HG03280 (cell line): ENCODE results near the gene PLA2G4D.
"Not testable (repeated sequence)": the region's sequence is repeated elsewhere in the genome, so short reads cannot be mapped to it uniquely, and the experiment has no call there.

Experiments used
- ATAC-seq: cut with Tn5 transposase; IDR thresholded peaks from one replicate; pipeline ENCODE4 v1.9.1; 2021; ENCODE audit warnings: mild to moderate bottlenecking, moderate library complexity; ENCODE audit not compliant: unreplicated experiment

PLA2G4D gene

DNA sequence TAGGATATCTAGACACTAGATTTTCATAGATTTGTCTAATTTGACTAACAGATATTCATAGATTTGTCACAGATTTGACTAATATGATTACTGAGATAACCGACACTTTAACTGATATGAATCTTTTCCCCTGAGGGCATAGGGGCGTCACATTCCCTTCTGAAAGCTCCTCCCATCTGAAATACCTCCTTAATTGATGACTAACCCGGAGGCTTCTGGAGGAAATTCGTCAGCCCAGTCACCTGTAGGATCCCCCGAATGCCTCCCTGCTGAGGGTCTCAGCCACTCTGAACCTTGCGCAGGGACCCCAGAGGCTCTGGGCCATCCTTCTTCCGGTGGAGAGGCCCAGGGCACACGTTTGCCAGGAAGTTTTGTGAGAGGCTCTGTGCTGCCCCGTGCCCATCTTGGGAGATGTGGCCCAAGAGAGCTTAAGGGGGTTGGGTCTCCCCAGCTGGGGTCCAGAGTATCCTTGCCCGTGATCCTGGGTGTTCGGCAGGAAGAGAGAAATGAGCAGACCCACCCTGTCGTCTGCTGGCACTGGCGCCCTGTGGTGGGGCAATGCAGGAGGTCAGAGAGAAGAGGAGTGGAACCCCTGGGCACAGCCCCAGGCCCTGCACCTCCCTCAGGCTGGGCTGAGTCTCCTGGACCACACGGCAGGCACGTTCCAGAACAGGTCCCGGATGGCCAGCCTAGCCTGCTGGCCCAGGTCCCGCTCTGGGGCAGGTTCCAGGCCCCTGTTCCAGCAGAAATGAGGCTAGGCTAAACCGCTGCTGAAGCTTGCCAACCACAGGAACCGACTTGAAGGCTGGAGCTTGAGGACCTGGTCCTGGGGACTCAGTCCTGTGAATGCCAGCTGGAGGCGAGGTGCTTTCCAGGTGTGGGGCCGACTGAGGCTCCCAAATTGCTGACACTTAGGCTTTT, 1.7 kb downstream of the PLA2G4D start:
- ATAC-seq: no peak

DNA sequence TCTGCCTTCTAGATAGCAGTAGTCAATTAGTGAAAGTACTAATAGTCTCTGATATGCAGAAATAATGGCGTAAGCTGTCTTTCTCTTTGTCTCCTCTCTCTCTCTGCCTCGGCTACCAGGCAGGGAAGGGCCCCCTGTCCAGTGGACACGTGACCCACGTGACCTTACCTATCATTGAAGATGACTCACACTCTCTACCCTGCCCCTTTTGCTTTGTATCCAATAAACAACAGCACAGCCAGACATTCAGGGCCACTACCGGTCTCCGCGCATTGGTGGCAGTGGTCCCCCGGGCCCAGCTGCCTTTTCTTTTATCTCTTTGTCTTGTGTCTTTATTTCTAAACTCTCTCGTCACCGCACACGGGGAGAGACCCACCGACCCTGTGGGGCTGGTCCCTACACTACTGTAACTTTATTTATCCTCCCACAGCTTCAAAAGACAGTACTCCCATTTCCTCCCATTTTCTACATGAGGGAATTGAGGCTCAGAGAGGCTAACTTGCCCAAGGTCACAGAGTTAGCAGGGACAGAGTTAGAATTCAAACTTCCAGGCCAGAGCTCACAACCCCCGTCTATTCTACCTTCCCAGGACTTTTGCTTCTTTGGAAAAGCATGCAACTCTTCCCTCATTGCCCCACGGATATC, 2.5 kb downstream of the PLA2G4D start:
- ATAC-seq: not testable (repeated sequence)

DNA sequence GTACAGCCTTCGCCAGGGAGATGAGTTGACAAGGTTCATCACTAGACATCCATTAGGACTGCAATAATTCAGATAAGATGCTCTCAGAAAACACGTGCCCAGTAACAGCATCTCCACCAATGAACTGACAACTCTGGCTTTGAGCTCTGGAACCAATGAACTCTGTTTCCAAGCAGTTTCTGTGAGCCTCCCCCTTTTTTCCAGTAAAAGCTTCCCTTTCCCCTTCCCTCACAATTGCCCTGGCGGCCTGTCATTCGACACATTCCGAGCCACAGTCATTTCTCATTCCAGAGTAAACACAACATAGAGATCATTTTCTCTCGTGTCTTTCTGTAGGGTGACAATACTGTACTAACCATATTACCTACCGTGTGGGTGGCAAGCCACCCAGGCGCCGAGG, 3.6 kb downstream of the PLA2G4D start:
- no peak for ATAC-seq

DNA sequence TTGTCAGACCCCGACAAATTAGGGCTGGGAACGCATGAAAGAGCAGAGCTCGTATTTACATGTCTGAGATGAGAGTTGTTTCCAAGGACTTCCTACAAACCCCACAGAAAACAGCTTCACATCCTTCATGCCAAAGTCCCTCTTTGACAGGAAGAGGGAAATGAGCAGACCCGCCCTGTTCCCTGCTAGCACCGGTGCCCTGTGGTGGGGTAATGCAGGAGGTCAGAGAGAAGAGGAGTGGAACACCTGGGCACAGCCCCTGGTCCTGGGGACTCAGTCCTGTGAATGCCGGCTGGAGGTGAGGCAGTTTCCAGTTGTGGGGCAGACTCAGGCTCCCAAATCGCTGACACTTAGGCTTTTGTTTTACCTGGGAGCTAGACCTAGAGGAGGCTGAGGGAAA, 4.0 kb downstream of the PLA2G4D start:
- ATAC-seq: no peak

DNA sequence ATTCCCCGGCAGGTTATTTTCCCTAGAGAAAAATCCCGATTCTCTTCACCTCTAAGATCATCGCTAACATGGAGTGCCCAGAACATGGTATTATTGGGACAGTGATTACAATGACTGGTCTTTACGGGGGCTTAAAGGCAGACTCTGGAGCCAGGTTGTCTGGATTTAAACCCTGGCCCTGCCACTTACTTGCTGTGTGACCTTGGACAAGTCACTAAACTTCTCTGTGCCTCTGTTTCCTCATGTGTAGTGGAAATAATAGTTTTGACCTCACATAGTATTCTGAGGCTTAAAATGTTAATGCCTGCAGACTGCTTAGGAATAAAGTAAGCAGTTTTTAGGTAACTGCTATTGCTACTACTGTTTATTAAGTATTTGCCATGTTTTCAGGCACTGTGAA, 4.4 kb downstream of the PLA2G4D start:
- ATAC-seq: no peak

DNA sequence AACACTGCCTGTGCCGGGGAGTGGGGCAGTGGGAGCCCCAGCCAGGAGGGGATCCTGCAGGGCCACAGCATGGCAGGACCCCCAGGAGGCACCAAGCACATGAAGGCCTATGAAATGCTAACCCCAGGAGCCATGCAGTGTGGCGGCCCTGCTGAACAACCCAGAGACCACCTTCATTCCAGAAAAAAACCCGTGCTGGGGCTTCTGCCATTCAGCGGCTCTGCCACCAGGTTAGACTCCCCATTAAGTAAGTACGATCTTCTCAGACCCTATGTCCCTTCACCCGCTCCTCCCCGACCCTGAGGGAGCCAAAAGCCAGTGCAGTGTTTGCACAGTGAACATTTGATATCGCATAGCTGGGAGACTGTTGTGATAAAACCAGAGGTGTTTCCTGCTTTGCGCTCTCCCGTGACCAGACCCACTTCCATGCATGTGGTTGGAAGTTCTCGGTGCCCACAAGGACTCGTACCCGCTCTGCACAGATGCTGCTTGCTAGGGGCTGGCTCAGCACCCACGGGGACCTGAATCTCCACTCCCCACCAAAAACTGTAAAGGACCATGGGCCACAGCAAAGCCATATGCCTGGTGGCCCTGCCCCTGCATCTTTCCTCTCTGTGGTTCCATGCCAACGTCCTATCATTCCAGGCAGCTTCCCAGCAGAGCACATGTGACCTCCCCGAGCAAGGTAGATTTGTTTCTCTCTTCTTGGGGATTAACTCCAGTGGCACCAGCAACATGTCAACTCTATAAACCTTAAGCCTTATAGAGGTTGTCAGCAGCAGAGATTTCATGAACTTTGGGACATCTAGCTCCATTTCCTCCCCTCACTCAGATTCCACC, 5.3 kb downstream of the PLA2G4D start:
- ATAC-seq: no peak

DNA sequence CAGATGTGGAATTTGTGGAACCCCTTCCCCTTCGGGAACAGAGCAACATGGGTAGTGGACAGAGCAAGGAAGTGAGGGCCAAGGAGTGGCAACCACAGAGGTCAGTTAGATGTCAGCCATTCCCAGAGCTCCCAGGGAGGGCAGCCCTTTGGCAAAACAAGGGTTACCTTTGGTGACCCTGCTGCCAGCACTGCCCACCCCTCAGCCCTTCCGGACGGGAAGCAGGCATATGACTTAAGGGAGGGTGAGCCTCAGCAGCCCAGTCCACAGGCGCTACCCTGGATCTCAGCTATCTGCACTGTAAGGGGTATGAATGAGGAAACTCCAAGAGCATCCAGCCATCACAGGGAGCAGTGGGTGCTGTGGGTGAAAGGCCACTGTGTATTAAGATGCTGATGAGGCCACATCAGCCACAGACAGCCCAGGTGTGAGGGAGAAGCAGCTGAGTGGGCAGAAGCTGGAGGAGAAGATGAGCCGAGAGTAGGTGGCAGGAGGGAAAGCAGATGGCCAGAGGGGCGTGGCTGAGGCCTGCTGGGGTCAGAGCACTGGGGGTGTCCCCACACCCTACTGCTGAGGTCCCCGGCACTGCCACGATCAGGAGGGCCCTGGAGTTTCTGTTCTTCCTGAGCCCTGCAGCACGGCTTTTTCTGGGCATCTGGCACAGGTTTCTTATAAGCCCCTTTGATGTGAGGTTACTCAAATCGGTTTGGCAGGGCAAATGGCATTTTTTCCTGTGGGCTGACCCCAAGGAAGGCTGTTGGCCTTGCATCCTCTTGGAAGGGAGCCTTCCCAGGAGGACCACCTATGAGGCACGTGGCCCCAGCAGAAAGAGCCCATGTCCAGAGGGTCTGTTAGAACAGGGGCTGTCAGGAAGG, 6.2 kb downstream of the PLA2G4D start:
- ATAC-seq: no peak

DNA sequence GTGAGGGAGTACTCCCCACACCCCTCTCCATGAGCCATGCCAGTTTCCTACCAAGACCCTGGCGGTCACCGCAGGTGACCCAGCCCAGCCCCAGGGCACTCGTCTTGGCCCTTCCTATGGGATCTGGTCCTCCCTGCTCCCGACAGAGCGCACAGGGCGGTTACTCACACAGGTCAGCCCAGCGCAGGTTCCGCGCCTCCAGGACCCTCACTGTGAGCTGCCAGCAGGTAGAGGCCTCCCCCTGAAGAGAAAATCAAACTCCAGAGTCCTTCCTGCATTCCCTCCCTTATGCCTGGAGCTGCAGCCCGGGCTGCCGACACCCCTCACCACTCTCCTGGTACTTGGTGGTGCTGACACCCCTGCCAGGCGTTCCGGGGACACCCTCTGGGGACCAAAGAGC, 6.9 kb downstream of the PLA2G4D start:
- ATAC-seq: no peak

DNA sequence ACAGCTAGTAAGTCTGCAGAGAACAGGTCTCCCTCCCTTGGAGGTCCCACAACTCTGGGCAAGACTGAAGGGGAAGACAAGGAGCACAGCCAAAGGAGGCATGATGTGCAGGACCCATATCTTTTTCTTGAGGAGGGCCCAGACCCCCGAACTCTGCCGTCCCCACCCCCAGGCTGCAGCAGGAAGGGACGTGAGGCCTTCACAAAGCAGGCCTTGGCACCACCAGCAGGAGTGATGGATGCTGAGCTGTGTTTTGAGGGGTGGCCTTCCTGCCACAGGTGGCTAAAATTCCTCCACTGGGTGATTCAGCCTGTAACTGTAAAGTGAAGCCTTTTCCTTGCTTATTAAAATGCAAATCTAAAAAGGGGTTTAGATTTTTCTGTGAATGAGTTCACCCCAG, 8.6 kb downstream of the PLA2G4D start:
- ATAC-seq: no peak

DNA sequence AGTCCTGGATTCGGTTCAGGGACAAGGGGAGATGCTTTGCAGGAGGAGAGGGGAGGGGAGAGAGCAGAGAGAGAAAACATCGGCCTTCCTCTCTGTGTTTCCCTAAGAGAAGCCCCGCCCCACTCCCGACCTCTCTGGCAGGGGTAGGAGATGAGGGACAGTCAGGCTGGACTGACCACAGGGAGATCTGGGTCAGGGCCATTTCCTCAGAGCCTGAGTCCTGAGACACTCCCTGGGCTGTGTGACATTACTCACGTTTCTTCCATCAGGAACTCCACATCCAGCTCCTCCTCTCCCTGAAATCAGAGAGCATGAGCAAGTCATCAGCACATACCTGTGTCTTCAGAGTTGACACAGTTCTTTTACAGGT, 9.1 kb downstream of the PLA2G4D start:
- ATAC-seq: no peak

DNA sequence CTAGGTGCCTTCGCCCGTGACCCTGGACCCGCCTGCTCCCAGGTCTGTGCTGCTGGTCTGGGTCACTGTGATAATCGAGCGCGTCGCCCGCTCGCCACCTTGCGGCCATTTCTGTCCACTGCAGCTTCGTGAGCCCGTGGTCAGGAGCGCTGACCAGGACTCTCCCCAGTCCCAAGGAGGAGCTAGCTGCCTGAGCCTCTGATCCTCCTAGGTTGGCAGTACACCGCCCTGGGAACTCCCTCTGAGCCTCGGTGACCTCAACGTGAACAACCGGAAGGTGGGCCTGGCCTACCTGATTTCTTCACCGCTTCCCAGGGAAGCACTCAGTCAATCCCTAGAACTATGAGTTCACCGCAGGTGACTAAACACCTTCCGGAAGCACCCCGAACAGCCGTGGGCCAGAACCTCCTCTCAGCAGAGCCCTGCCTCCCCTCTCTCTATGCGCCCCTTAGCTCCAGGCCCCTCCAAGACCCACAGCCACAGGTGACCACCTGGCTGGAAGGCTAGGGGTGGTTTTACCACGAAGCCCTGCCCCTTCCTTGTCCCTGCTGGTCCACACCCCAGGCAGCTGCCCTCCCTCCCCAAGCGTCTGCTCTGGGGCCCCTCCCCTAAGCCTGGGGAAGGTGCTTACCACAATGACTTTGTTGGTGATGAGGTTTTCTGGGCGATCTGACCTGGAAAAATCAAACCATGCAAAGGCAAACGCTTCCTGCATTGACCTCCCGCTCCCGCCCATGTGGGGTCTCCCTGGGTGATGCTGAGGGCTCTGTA, 9.7 kb downstream of the PLA2G4D start:
- no peak for ATAC-seq

DNA sequence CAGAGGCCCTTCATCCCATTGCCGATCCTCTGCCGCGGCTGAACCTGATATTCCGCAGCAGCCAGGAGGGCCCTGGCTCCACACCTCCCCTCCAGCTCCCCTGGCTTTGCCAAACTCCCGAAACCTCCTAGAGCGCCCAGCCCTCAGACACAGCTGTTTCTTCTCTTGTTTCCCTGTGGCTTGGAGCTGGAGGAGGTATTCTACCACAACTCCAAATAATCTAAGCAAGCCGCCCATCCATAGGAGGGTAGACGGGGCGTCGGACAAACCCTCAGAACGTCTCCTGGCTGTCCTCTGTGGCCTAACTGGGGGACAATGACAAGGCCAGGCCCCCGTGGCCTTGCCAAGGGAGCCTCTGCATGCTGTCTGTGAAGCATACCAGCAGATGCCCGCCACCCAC, 10.4 kb downstream of the PLA2G4D start:
- no peak for ATAC-seq

DNA sequence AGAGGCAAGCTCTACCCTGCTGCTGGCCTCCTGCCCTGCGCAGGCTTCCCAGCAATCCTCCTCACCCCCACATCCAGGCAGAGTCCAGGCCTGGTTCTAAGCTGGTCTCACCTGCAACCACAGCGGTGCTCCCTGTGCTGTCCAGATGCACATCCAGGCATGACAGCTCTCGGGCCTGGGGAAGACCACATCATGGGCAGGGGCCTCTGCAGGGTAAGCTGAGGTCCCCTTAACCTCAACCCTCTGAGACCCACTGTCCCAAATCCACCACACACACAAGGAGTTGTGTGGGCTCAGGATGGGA, 10.8 kb downstream of the PLA2G4D start:
- no peak for ATAC-seq

DNA sequence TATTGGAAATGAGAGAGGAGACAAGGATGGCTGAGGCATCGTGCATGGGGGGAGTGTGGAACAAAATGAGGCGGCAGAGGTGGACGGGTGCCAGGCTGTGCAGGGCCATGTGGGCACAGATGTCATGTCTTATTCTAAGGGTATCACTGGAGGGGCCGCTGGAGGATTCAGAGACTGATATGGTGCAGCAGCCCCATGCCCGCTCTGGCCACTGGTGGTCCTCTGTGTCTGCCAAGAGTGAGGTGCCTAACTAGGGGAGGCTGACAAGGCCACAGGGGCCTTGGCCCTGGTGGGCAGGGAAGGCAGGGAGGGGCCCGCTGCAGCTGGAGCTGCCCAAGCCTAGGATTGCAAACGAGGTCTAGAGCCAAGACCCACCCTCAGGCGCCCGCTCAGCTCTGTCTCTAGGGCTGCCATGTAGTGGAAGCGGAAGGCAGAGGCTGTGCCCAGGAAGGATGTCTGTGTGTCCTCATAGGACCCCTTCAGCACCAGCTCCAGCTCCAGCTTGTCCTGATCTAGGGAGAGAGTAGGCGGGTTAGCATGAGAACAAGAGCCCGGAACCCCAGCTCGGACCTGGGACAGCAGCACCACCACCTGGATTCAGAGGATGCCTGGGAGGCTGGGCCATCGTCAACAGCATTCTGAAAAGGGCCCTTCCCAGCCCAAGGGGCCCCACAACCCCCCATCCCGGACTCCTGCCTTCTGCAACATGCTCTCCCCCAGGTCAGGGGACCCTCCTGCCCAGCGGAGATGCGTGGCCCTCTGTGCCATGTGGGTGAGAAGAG, 11.3 kb downstream of the PLA2G4D start:
- ATAC-seq: no peak

DNA sequence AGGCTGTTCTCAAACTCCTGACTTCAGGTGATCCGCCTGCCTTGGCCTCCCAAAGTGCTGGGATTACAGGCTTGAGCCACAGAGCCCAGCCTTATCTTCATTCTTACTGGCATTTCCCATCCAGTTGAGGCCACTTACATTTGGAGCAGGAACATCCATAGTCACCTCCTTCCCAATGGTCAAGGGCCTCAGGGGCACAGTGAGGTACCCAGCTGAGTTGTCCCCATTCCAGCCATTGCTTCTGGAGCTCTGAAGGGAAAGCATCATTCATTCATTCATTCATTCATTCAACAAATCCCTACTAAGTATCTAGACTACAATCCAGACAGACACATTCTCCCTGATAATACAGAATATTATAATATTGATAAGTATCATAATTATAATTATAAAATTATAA, 12.2 kb downstream of the PLA2G4D start:
- no peak for ATAC-seq

DNA sequence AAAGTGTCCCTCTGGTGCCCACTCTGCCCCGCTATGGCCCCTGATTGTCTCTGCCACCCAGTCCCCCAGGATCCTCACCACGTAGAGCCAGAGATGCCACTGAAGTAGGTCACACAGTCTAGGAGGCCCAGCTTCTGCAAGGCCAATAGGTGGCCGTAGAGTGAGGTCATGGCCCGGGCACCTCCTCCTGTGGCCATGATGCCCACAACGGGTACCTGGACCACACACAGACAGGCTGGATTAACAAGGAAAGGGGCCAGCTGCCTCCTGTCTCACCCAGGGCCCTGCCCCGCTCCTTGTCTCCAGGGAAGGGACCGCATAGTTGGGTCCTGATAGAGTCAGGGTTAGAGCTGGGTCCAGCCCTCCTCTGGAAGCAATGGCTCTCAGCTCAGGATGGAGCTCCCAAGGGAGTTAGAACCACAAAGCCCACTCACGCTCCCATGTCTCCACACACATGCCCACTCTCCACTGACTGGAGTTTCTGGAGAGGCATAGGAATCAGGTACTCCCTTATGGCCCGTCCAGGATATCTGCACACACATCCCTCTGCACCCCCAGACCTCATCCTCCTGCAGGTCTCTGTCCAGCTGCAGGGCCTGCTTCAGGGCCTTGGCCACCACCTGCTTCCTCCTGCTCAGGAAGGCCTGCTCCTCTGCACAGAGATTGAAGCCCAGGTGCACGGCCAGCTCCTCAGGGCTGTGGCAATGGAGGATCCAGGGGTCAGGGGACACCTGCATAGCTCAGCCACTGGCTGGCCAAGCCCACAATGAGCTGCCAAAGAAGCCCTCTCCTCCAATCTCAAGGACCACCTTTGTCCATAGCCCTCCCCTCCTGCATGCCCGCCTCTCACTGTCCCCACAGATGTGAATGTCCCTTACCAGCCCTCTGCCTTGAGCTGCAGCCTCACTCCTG, 13.2 kb downstream of the PLA2G4D start:
- no peak for ATAC-seq

DNA sequence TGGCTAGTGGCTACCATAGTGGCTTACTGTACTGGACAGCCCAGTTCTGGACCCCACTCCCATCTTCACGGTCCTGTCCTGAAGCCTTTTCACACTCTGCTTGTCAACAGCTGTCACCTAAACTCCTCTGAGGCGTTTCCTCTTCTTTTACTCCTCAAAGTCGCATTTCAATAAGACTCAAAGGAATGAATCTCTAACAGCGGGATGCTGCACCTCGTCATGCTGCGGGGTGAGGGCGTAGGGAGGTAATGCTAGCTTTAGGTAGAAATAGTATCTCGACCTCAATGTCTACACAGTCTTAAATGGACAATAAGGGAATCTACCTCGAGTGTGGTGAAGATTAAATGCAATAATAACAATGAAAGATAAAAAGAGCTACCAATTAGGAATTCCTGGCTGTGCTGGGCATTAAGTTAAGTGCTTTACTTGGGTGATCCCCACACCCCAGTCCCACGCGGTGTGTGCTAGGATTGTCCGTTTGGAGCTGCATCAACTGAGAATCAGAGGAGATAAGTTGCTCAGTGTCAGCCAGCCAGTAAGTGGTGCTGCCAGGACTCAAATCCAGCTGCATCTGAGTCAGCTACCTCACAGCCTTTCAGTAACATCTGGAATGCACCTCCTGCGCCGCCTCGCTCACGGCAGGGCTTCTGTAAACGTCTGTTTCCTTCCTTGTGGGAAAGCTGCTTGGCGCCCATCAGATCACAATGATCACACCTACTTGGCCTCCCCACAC, 14.0 kb downstream of the PLA2G4D start:
- ATAC-seq: no peak
